Fibroblast of gingiva (primary cell): Measurements from ENCODE around the gene TRIM56.
"Not testable (repeated sequence)": the region's sequence is repeated elsewhere in the genome, so short reads cannot be mapped to it uniquely, and the experiment has no call there.

Source experiments
- DNase-seq: peaks from one replicate; pipeline ENCODE4 v3.0.0-alpha.2; 2011; ENCODE audit warnings: low read depth

TRIM56 gene

DNA sequence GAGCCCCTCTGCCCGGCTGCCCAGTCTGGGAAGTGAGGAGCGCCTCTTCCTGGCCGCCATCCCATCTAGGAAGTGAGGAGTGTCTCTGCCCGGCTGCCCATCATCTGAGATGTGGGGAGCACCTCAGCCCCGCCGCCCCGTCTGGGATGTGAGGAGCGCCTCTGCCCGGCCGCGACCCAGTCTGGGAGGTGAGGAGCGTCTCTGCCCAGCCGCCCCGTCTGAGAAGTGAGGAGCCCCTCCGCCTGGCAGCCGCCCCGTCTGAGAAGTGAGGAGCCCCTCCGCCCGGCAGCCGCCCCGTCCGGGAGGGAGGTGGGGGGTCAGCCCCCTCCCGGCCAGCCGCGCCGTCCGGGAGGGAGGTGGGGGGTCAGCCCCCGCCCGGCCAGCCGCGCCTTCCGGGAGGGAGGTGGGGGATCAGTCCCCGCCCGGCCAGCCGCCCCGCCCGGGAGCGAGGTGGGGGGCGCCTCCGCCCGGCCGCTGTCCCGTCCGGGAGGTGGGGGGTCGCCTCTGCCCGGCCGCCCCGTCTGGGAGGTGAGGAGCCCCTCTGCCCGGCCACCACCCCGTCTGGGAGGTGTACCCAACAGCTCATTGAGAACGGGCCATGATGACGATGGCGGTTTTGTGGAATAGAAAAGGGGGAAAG is 7.1 kb downstream of the TRIM56 start:
- not testable (repeated sequence) for DNase-seq

DNA sequence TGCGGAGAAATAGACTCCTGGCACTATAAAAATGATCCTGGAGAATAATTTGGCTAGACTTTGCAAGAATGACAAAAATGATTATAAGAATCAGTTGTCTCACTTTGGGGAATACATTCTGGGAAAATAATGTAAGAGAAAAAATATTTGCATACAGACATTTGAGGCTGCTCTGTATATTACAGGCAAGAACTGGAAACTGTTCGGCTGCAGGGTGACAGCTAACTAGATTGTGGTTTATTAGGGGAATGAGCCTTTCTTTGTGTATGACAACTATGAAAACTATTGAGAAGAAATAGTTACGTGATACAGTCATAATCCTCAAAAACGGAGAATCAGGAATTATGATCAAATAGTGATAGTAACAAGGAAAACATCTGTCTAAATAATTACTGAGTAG is 8.6 kb downstream of the TRIM56 start:
- peak; percentile 78 for DNase-seq

DNA sequence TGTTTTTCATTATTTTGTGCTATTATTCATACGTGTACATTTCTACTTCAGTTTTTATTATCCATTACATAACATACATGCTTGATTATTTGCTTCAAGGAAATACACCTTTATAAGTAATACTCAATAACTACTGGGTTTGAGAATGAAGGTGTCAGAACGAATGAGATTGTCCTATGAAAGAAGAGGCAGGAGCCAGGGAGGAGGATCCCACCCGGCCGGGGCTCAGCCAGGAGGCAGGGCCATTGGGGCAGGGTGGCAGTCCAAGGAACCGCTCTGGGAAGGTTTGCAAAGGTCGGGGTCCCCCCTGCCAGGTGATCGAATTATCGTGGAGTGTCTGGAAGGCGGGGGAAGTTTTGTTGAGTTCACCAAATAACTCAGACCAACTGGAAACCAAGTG is 9.1 kb downstream of the TRIM56 start:
- no peak for DNase-seq

DNA sequence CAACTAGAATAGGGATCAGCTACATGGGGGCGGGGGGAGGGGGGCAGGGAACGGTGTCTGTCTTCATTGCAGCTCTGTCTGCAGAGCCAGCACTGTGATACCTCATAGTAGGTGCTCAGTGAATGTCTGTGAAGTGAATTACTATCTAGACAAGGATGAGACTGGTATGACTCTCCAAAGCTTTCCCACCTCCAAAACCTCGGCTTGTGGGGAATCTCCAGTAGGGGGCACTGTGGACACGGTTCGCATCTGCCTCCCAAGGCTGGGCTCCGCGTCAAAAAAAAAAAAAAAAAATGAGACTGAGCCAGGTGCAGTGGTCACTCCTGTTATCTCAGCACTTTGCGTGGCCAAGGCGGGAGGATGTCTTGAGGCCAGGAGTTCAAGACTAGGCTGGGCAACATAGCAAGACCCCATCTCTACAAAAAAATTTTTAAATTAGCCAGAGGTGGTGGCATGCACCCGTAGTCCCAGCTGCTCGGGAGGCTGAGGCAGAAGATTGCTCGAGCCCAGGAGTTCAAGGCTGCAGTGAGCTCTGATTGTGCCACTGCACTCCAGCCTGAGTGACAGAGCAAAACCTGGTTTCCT is 9.6 kb downstream of the TRIM56 start:
- DNase-seq = peak; percentile 38

DNA sequence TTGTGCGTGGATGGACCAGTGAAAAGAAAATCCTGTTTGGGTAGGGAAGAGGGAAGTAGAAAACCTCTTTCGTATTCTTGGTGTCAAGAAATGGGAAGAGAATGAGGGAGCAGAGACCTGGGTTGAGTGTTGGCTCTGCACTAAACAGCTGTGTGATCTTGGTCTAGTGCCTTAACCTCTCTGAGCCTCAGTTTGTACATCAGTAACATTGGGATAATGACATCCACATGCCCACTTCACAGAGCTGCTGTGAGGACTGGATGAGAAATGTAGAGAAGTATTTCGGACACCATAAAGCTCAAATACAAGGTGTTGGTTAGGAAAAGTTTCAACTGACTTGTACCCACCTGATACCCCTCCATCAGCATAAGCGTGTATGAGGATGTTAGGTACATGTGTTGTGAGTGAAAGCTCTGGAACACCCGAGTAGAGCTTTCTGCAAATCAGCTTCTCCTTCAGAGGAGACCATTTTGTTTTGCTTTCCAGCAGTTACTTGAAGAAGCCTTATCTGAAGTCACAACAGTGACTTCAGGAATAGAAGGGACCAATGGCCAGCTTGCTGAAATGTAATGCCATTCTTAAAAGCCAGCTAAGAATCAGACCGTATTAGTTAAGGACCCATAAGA is 11.2 kb downstream of the TRIM56 start:
- DNase-seq = no peak

DNA sequence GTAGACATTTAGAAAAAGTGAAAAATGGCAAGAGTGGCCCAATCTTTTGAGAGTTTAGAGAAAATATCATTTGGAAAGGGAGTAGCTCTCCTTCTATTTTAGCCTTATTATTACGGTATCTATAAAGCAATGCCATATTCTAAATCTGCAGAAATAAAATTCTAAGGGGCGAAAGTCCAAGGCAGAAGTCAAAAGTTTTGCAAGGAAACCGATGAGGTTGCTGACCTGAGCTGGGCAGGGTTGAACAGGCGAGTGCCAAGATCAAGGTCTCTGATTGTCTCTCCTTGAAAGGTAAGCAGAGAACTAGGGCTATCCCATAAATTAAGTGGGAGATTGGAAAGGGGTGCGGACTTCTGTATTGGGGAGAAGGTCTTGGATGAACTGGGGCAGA is 11.7 kb downstream of the TRIM56 start:
- no peak for DNase-seq

DNA sequence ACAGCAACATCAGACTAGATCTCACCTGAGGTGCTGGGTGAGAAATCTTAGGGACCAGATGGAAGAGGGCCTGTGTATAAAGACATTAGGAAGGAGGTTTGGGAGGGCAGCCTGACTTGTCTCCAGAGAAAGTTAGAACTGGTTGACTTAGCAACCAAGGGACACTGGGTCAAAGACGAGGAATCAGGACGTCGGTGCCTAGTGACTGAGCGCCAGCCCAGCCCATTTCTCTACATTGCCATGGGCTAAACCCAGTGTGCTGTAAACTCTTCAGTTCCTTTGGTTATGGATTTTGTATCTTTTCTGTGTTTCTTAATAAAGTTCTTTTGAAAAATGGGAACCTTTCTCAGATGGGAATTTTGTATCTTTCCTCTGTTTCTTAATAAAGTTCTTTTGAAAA is 12.3 kb downstream of the TRIM56 start:
- no peak for DNase-seq

DNA sequence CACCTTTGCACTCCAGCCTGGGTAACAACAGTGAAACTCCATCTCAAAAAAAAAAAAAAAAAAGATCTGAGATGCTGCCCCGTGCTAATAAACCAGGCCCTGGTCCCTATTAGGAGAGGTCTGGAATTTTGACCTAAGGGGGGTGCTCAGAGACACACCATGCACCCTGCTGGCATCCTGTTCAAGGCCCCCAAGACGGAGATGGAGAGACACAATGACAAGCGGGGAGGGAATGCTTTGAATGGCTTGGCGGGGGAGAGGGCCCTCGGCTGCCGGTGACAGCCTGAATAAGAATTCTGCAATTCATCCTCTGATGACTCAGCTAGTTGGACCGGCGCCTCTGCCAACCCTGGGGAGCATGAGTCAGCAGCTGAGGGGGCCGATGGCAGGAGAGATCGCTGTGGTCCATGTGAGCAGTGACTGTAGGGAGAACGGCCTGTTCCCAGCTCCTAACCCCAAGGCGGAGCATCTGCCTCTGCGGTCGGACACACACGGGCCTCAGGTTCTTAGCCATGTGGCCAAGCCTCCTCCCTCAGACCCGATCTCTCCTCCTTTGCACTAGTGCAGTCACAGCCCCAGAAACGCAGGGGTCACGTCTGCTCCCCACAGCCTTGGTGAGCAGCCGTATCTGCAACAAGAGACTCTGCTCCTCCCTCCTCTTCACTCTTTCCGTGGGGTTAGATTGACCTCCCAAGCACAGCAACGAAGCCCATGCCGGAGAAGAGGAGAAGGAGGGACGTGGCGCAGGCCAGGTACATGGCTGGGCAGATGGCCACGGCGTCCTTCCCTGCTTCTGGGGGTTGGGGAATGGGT is 14.9 kb downstream of the TRIM56 start:
- DNase-seq = peak; percentile 99

DNA sequence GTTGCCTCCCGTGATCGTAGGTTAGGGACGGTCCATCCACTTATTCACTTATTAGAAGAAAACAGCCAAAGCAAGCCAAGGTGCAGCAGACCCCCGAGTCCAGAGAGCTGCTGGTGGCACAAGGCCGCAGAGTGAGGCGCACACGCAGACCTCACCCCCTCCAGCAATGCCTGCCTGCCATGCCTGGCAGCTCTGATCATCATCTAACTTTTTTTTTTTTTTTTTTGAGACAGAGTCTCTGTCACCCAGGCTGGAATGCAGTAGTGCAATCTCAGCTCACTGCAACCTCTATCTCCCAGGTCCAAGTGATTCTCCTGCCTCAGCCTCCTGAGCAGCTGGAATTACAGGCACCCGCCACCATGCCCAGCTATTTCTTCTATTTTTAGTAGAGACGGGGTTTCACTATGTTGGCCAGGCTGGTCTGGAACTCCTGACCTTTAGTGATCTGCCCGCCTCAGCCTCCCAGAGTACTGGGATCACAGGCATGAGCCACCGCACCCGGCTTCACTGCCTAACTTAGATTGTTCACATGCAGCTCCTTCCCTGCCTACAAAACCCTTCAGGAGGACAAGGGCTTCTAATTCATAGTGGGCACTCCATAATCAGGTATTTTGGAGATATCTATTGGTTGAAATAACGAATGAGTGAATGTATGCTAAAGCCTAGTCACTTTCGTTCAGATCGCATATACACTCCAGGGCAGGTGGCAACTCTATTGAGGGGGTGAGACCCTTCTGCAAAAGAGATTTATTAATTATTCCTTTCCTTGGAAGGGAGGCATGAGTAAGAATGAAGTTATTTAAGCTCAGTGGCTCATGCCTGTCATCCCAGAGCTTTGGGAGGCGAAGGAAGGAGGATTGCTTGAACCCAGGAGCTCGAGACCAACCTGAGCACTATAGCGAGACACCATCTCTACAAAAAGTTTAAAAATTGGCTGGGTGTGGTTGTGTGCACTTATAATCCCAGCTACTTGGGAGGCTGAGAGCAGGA is 15.9 kb downstream of the TRIM56 start:
- no peak for DNase-seq

DNA sequence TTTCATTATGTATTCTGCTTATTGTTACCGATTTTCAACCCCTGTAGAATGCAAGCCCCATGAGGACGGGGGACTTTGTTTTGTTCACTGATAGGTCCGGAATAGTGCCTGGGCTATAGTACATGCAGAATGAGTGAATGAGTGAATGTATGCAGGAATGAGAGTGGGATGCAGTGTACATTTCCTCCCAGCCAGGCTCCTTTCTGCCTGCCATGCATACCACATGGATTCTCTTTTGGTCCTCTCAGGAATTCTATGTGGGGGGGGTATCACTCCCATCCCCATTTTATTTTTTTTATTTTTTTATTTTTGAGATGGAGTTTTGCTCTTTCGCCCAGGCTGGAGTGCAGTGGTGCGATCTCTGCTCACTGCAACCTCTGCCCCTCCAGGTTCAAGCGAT is 16.7 kb downstream of the TRIM56 start:
- DNase-seq = no peak

DNA sequence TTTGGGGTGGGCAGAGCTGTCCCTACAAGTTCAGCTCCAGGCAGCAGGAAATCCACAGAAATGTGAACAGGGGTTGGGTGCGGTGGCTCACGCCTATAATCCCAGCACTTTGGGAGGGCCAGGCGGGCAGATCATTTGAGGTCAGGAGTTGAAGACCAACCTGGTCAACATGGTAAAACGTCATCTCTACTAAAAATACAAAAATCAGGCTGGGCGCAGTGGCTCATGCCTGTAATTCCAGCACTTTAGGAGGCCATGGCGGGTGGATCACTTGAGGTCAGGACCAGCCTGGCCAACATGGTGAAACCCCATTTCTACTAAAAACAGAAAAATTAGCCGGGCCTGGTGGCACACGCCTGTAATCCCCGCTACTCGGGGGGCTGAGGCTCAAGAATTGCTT is 18.4 kb downstream of the TRIM56 start:
- not testable (repeated sequence) for DNase-seq

DNA sequence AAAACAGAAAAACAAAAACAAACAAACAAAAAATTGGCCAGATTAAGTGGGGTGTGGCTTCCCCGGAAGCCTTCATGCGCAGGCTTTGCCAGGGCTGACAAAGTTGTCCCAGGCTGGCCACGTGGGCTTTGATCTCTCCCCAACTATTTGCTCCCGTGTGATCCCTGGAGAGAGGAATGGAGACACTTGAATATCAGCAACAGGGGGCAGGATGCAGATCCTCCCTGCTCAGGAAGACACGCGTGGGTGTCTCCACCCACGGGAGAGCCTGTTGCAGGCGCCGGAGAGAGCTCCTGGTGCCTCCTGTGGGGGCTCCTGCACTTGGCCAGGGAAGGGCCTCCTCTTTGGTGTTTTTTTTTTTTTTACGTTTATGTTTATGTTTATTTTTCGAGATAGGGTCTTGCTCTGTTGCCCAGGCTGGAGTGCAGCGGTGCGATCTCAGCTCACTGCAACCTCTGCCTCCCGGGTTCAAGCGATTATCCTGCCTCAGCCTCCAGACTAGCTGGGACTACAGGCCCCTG is 19.0 kb downstream of the TRIM56 start:
- no peak for DNase-seq

DNA sequence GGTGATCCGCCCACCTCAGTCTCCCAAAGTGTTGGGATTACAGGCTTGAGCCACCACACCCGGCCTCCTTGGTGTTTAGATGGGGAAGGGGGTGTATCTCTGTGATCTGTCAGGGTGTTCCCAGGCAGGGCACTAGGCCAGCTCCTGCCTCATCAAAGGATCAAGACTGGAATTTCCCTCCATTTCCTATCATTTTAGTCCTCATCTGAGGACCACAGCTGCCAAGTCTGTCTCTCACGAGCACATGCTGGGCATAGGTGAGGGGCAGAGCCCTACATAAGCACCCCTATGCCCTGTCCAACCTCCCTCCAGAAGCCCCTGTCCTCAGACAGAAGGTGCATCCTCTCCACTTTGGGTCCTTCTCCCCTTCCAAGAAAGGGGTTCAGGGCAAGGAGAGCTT is 19.5 kb downstream of the TRIM56 start:
- no peak for DNase-seq

DNA sequence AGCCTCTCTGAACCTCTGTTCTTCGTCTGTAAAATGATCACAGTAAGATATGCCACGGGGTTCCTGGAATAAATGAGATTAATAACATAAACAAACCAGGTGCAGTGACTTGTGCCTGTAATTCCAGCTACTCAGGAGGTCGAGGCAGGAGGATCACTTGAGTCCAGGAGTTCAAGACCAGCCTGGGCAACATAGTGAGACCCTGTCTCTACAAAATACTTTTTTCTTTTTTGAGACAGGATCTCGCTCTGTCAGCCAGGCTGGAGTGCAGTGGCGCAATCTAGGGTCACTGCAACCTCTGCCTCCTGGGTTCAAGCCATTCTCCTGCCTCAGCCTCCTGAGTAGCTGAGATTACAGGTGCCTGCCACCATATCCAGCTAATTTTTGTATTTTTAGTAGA is 20.0 kb downstream of the TRIM56 start:
- DNase-seq = not testable (repeated sequence)

DNA sequence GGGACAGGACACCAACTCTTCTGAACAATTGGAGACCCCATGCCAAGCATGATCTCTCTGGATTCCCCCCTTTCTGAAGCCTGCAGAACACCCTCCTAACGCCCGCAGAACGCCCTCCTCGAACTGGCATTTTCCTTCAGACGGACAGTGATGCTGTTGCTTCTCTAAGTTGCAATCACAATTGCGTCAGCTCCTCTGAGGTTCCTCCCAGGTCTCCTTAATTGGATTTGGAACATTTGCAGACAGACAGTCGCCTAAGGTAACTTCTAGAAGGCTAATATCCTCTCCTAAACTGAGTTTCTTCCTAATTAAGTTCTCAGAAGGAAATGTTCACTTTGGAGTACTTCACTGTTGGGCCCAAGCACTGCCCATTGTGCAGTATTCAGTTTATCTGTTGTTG is 21.1 kb downstream of the TRIM56 start:
- no peak for DNase-seq

DNA sequence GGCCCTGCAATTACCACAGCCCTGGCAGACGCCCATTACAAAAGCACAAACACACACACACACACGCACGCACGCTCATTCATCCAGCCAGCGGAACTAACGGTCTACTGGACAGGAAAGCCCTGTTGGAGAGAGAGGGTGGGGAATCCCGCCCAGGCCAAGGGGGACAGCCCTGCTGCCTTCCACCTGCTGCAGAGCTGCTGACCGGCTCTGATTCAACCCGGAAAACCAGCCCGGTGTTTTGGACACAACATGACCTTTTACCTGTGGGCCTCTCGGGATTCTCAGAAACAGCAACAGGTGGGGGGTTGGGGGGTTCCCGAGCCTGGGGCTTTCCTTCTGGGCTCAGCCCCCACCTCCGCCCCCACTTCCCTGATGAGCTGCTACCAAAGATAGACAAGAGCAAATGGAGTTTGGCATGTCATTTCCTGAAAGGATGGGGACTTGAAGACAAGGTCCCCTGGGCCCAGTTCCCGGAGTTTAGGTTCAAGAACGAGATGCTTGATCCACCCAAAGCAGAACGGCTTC is 23.1 kb downstream of the TRIM56 start:
- DNase-seq = peak; percentile 74

DNA sequence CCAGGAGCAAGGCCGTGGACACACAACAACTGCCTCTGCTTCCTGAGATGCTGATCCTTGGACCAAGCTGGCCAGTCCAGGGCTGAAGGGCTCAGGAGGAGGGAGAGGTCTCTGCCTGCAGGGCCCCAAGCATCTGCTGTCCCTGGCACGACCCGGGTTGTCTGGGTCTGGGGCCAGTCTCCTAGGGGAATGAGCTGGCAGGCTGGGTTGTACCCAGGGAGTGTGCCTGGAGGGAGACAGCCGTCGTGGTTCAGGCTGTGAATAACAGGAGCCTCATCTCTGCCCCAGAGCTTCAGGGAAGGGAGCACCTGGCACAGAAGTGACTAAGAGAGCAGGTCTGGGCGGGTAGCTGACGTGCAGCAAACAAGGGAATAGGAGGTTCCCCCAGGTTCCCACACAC is 23.7 kb downstream of the TRIM56 start:
- no peak for DNase-seq

DNA sequence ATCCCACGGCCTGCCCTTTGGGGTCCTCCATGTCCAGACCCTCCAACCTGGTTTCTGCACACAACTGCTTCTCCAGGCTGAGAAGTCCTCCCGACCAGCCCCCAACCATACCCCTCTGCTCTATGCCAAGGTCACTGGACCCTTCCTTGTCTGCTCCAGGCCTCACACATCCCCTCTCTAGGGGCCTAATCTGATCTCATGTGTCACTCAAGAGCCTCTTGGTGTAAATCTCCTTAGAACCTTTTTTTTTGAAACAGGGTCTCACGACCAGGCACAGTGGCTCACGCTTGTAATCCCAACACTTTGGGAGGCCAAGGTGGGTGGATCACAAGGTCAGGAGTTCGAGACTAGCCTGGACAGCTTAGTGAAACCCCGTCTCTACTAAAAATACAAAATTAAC is 24.1 kb downstream of the TRIM56 start:
- no peak for DNase-seq

DNA sequence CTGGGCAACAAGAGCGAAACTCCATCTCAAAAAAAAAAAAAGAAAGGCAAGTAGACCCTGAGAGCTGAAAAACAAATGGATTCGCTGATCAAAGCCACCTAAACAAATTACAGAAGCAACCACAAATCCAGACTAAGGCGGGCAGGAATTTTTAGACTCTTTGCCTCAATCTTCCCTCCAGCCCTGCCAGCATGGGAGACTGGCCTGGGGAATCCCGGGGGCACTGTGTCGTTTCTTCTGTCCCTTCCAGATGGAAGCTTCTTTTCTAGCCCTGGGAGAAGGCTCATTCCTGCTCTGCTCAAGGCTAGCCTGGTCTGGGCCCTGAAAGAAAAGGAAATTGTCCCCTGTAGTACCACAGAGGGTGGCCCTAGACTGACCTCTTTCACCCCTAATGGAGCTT is 26.0 kb downstream of the TRIM56 start:
- no peak for DNase-seq

DNA sequence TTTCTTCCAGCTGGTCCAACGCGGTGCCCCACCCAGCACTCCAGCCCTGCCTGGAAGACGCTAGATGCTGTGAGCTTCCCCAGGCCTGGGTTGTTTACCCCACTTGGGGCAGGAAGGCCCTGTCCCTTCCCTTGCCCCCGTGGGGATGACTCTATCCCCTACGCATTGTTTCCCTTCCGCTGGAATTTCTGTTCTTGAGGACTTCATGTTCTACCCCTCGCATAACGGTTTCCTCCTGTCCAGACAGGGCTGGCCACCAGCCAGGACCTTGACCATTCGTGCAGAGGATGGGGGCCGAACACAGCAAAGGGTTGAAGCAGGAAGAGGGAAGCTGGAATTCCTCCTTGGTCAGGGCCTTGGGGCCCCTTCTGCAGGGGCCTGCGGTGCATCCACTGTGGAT is 27.0 kb downstream of the TRIM56 start:
- peak; percentile 64 for DNase-seq

DNA sequence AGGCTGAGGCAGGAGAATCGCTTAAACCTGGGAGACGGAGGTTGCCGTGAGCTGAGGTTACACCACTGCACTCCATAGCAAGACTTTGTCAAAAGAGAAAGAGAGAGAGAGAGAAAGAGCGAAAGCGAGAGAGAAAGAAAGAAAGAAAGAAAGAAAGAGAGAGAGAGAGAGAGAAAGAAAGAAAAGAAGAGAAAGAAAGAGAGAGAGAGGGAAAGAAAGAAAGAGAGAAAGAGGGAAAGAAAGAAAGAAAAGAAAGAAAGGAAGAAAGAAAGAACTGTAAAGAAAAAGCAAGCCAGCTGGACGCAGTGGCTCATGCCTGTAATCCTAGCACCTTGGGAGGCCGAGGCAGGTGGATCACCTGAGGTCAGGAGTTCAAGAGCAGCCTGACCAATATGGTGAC is 27.9 kb downstream of the TRIM56 start:
- not testable (repeated sequence) for DNase-seq
